Fibroblast of mammary gland (primary cell): Measurements from ENCODE around the gene PDZRN3.
"Not testable (repeated sequence)": the region's sequence is repeated elsewhere in the genome, so short reads cannot be mapped to it uniquely, and the experiment has no call there.

Experiments
- DNase-seq: peaks from one replicate; pipeline ENCODE4 v3.0.0-alpha.2; 2010; ENCODE audit warnings: low read depth
- H3K4me3 ChIP-seq: 2 replicates; pipeline ENCODE4 v1.5.1; 2011; ENCODE audit warnings: low read depth, mild to moderate bottlenecking, low read length, moderate library complexity; ENCODE audit not compliant: control insufficient read depth
- TF ChIP-seq, protein P1 (sequence below): conservative IDR thresholded peaks from 2 replicates; pipeline ENCODE4 v1.5.1; 2011; ENCODE audit warnings: low read depth, low read length, inconsistent platforms; ENCODE audit not compliant: control insufficient read depth, insufficient read depth

The PDZRN3 gene

DNA sequence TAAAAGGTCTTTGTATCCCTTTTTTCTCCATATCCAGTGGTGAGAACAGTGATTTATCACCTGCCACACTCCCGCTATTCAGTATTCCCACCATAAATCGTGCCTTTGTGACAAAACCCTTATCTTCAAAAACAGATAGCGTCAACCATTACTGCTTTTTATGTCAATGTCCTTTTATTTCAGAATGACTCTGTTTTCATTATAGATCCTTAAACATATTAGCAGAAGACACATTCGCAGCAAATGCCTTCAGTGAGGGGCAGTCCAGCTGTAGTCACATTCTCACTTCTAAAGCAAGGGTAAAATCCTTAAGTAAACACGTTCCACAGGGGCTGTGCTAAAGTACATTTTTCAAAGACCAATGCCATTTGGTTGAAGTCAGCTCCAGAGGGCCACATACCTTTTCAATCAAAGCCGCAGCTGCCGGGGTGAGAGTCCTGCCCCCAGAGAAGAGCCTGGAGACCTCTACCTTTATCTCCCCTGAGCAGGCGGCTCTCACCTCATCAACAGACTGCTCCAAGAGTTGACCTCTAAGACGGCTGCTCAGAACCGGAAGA lies 53.4 kb downstream of the PDZRN3 start:
- no peak overlapping the region for H3K4me3 ChIP-seq
- TF ChIP-seq, protein P1, sequence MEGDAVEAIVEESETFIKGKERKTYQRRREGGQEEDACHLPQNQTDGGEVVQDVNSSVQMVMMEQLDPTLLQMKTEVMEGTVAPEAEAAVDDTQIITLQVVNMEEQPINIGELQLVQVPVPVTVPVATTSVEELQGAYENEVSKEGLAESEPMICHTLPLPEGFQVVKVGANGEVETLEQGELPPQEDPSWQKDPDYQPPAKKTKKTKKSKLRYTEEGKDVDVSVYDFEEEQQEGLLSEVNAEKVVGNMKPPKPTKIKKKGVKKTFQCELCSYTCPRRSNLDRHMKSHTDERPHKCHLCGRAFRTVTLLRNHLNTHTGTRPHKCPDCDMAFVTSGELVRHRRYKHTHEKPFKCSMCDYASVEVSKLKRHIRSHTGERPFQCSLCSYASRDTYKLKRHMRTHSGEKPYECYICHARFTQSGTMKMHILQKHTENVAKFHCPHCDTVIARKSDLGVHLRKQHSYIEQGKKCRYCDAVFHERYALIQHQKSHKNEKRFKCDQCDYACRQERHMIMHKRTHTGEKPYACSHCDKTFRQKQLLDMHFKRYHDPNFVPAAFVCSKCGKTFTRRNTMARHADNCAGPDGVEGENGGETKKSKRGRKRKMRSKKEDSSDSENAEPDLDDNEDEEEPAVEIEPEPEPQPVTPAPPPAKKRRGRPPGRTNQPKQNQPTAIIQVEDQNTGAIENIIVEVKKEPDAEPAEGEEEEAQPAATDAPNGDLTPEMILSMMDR: no peak

DNA sequence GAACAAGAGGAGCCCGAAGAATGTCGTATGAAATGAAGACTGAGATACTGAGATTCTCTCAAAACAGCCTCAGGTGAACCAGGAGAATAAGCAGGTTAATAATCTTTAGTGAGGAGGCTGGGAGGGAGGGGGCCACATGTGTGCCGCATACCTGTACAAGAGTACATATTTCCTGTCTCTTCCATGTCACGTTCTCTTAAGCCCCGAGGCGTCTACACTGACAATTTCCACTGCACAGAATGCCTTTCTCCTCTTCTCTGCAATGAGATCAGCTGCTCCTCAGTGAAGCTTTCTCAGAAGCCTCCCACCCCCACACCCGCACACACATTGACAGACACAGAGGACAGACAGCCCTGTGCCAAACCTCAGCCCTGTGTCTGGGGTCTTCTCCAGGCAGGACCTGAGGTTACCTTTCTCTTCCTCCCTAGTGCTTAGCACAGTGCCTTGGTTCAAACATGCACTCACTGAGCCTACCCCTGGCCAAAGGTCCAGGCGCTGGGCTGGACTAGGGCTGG lies 55.4 kb downstream of the PDZRN3 start:
- no peak for DNase-seq
- TF ChIP-seq, protein P1: no peak
- H3K4me3 ChIP-seq: no peak overlapping the region

More for the DNA sequence above, 53.4 kb downstream of the PDZRN3 start:
- no peak for DNase-seq

- DNase-seq: no peak
- TF ChIP-seq, protein P1: no peak
- H3K4me3 ChIP-seq: no peak overlapping the region
Observed at GRCh38 chr3:73568371-73568862, 56.3 kb downstream of the PDZRN3 start.

- not testable (repeated sequence) for H3K4me3 ChIP-seq, DNase-seq
Observed at GRCh38 chr3:73565374-73565773, 59.4 kb downstream of the PDZRN3 start.

- DNase-seq: peak; percentile 46
- H3K4me3 ChIP-seq: no peak overlapping the region
- TF ChIP-seq, protein P1: no peak
Observed at GRCh38 chr3:73563896-73564582, 60.7 kb downstream of the PDZRN3 start.

DNA sequence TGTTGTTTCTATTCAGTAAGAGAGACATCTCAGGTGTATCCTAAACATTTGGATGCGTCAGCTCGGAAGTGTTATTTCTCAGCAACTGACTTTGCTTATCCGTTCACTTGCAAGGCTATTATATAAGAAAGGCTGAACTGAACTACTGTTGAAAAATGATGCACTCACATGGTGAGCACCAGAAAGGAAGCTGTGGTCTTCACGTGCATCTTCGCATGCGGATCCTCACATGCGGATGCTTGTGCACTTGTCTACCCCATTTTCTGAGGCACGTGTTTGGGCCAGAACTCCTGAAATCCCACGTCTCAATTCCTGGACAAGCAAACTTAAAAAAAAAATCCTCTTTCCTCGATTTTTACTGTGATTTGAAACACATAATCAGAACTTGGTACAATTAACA lies 63.2 kb downstream of the PDZRN3 start:
- no peak overlapping the region for H3K4me3 ChIP-seq
- TF ChIP-seq, protein P1: no peak

GRCh38 chr3:73559749-73560148 lies 65.0 kb downstream of the PDZRN3 start:
- TF ChIP-seq, protein P1: no peak
- no peak for DNase-seq
- no peak overlapping the region for H3K4me3 ChIP-seq

More for the DNA sequence above, 63.2 kb downstream of the PDZRN3 start:
- peak; percentile 32 for DNase-seq
